ENCODE results near the gene TPRN.

The TPRN gene

DNA sequence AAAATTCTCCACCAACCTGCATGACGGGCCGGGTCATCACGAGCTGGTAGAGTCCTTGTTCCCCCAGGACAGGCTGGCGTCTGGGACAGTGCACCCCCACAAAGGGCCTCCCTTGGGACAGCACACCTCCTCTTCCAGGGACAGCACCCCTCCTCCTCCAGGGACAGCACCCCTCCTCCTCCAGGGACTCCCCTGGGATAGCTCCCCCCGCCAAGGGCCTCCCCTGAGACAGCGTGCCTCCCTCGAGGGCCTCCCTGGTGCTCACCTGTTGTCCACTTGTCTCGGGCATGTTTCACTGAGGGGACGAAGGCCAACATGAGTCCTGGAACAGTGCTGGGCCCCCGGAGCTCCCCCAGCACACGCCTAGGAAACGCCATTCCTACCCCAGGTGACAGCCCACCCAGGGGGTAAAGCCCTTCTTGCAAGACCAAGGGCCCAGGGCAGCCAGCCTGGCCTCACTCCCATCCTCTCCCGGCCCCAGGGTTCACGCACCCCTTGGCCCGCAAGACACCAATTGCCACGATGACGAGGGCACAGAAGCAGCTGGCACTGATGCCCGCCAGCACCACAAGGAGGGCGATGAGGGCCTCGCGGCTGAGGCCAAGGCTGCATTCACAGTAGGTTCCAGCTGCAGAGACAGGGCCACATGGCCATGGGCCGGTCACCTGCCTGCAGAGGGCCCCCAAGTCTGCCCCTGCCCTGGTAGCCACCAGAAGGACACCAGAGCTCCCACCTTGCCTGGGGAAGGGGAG lies 29.2 kb downstream of the TPRN start:
- Histone ChIP-seq H3K9me3 (ENCODE audit: control insufficient read depth in 1 of 2, low read length in 2 of 2) (no peaks in the 10 kb centered on the region), H3K27ac (ENCODE audit: low read length) (no peak overlapping the region), H3K4me3 (ENCODE audit: low read depth in 1 of 2, low read length in 2 of 2) (no peak overlapping the region), H3K36me3 (ENCODE audit: control insufficient read depth in 1 of 2, insufficient read depth in 2 of 2, low read length in 2 of 2) (no peaks in the 10 kb centered on the region), H3K4me1 (ENCODE audit: control insufficient read depth in 1 of 2, insufficient read depth in 2 of 2, low read length in 2 of 2) (peaks cover 0 to 29% of the 10 kb centered on the region in 2 donors), H3K27me3 (ENCODE audit: low read depth, low read length) (peaks cover 19% of the 10 kb centered on the region)

- Histone ChIP-seq H3K27ac (ENCODE audit: low read length) (no peak overlapping the region), H3K27me3 (ENCODE audit: low read depth, low read length) (peaks cover 23% of the 10 kb centered on the region), H3K36me3 (ENCODE audit: control insufficient read depth in 1 of 2, insufficient read depth in 2 of 2, low read length in 2 of 2) (no peaks in the 10 kb centered on the region), H3K9me3 (ENCODE audit: control insufficient read depth in 1 of 2, low read length in 2 of 2) (no peaks in the 10 kb centered on the region), H3K4me1 (ENCODE audit: control insufficient read depth in 1 of 2, insufficient read depth in 2 of 2, low read length in 2 of 2) (peaks cover 0 to 29% of the 10 kb centered on the region in 2 donors), H3K4me3 (ENCODE audit: low read depth in 1 of 2, low read length in 2 of 2) (no peak overlapping the region)
Measured at GRCh38 chr9:137170486-137171148, 29.9 kb downstream of the TPRN start.

- Histone ChIP-seq H3K9me3 (ENCODE audit: control insufficient read depth in 1 of 2, low read length in 2 of 2) (no peaks in the 10 kb centered on the region), H3K27ac (ENCODE audit: low read length) (no peak within 1 kb of the TSS), H3K36me3 (ENCODE audit: control insufficient read depth in 1 of 2, insufficient read depth in 2 of 2, low read length in 2 of 2) (no peaks in the 10 kb centered on the region), H3K4me1 (ENCODE audit: control insufficient read depth in 1 of 2, insufficient read depth in 2 of 2, low read length in 2 of 2) (peaks cover 0 to 29% of the 10 kb centered on the region in 2 donors), H3K27me3 (ENCODE audit: low read depth, low read length) (peaks cover 26% of the 10 kb centered on the region), H3K4me3 (ENCODE audit: low read depth in 1 of 2, low read length in 2 of 2) (peak within 1 kb of the TSS in 1 of 2 donors; percentile 66)
Measured at GRCh38 chr9:137169896-137170358, 30.6 kb downstream of the TPRN start, which contains the start of gene LRRC26. LRRC26 (minus strand) TSS chr9:137170051; CDS start chr9:137169943, 108 bp downstream.

- Histone ChIP-seq H3K27ac (ENCODE audit: low read length) (no peak overlapping the region), H3K27me3 (ENCODE audit: low read depth, low read length) (peaks cover 28% of the 10 kb centered on the region), H3K36me3 (ENCODE audit: control insufficient read depth in 1 of 2, insufficient read depth in 2 of 2, low read length in 2 of 2) (no peaks in the 10 kb centered on the region), H3K9me3 (ENCODE audit: control insufficient read depth in 1 of 2, low read length in 2 of 2) (no peaks in the 10 kb centered on the region), H3K4me1 (ENCODE audit: control insufficient read depth in 1 of 2, insufficient read depth in 2 of 2, low read length in 2 of 2) (peaks cover 0 to 29% of the 10 kb centered on the region in 2 donors), H3K4me3 (ENCODE audit: low read depth in 1 of 2, low read length in 2 of 2) (peak overlapping the region in 1 of 2 donors; percentile 66)
Measured at GRCh38 chr9:137168904-137169856, 31.4 kb downstream of the TPRN start.

- Histone ChIP-seq H3K36me3 (ENCODE audit: control insufficient read depth in 1 of 2, insufficient read depth in 2 of 2, low read length in 2 of 2) (no peaks in the 10 kb centered on the region), H3K4me1 (ENCODE audit: control insufficient read depth in 1 of 2, insufficient read depth in 2 of 2, low read length in 2 of 2) (peaks cover 0 to 31% of the 10 kb centered on the region in 2 donors), H3K9me3 (ENCODE audit: control insufficient read depth in 1 of 2, low read length in 2 of 2) (no peaks in the 10 kb centered on the region), H3K27ac (ENCODE audit: low read length) (no peak overlapping the region), H3K4me3 (ENCODE audit: low read depth in 1 of 2, low read length in 2 of 2) (peak overlapping the region in 1 of 2 donors; percentile 66), H3K27me3 (ENCODE audit: low read depth, low read length) (peaks cover 33% of the 10 kb centered on the region)
Measured at GRCh38 chr9:137168573-137168903, 32.0 kb downstream of the TPRN start.

DNA sequence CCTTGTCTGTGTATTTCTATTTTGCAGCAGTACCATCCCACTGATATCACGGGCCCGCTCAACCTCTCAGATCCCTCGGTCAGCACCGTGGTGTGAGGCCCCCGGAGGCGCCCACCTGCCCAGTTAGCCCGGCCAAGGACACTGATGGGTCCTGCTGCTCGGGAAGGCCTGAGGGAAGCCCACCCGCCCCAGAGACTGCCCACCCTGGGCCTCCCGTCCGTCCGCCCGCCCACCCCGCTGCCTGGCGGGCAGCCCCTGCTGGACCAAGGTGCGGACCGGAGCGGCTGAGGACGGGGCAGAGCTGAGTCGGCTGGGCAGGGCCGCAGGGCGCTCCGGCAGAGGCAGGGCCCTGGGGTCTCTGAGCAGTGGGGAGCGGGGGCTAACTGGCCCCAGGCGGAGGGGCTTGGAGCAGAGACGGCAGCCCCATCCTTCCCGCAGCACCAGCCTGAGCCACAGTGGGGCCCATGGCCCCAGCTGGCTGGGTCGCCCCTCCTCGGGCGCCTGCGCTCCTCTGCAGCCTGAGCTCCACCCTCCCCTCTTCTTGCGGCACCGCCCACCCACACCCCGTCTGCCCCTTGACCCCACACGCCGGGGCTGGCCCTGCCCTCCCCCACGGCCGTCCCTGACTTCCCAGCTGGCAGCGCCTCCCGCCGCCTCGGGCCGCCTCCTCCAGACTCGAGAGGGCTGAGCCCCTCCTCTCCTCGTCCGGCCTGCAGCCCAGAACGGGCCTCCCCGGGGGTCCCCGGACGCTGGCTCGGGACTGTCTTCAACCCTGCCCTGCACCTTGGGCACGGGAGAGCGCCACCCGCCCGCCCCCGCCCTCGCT lies 32.6 kb downstream of the TPRN start:
- no peaks in the 10 kb centered on the region for H3K36me3 ChIP-seq (ENCODE audit: control insufficient read depth in 1 of 2, insufficient read depth in 2 of 2, low read length in 2 of 2)
- H3K27ac ChIP-seq (ENCODE audit: low read length), result no peak overlapping the region
- H3K9me3 ChIP-seq (ENCODE audit: control insufficient read depth in 1 of 2, low read length in 2 of 2), result no peaks in the 10 kb centered on the region
- peaks cover 37% of the 10 kb centered on the region for H3K27me3 ChIP-seq (ENCODE audit: low read depth, low read length)
- peak overlapping the region in 1 of 2 donors; percentile 66 for H3K4me3 ChIP-seq (ENCODE audit: low read depth in 1 of 2, low read length in 2 of 2)
- peaks cover 0 to 37% of the 10 kb centered on the region in 2 donors for H3K4me1 ChIP-seq (ENCODE audit: control insufficient read depth in 1 of 2, insufficient read depth in 2 of 2, low read length in 2 of 2)

DNA sequence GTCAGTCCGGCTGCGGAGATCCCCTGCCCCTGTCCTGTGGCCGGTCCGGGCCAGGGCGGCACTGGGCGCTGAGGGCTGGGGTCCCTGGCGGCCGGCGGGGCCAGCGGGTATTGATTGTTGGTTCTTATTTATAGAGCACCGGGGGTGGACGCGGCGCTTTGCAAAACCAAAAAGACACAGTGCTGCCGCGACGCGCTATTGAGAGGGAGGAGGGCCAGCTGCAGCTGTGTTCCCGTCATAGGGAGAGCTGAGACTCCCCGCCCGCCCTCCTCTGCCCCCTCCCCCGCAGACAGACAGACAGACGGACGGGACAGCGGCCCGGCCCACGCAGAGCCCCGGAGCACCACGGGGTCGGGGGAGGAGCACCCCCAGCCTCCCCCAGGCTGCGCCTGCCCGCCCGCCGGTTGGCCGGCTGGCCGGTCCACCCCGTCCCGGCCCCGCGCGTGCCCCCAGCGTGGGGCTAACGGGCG lies 33.2 kb downstream of the TPRN start:
- no peak overlapping the region for H3K27ac ChIP-seq (ENCODE audit: low read length)
- no peaks in the 10 kb centered on the region for H3K9me3 ChIP-seq (ENCODE audit: control insufficient read depth in 1 of 2, low read length in 2 of 2)
- H3K27me3 ChIP-seq (ENCODE audit: low read depth, low read length), result peaks cover 43% of the 10 kb centered on the region
- no peaks in the 10 kb centered on the region for H3K36me3 ChIP-seq (ENCODE audit: control insufficient read depth in 1 of 2, insufficient read depth in 2 of 2, low read length in 2 of 2)
- no peak overlapping the region for H3K4me3 ChIP-seq (ENCODE audit: low read depth in 1 of 2, low read length in 2 of 2)
- peaks cover 0 to 44% of the 10 kb centered on the region in 2 donors for H3K4me1 ChIP-seq (ENCODE audit: control insufficient read depth in 1 of 2, insufficient read depth in 2 of 2, low read length in 2 of 2)

DNA sequence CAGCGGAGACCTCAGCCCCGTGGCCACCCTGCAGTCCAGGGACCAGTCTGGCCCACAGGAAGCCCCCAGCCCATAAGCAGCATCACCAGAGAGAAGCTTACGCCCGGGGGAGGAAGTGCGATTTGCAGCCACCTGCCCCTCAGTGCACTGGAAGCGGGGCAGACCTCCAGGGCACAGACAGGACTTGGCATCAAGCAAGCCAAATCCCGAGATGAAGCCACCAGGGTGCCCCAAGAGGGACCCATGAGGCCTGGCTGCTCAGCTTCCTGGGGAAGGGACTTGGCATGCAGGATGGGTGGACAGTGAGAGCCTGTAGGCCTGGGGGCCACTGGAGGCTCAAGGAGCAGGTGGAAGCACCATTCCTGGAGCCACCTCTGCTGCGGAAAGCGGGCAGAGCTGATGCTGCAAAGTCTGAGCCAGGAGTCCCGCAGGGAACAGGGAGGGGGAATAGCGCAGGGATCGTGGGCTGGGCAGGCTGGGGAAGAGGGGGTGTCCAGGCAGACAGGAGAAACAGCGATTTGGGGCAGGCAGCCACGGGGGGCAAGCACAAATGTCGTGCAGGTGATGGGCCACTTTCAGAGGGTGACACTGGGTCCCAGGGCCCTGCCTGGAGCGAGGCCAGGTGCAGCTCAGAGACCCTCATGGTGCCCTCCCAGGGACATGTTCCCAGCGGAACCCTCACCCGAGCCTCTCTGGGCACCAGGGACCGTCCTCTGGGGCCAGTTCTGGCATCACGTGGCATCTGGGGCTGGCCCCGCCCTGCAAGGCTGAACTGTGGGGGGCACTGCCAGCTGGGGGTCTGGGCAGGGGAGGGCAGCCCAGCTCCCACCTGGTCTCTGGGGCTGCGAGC lies 33.9 kb downstream of the TPRN start:
- no peaks in the 10 kb centered on the region for H3K36me3 ChIP-seq (ENCODE audit: control insufficient read depth in 1 of 2, insufficient read depth in 2 of 2, low read length in 2 of 2)
- H3K4me3 ChIP-seq (ENCODE audit: low read depth in 1 of 2, low read length in 2 of 2), result no peak overlapping the region
- peaks cover 0 to 51% of the 10 kb centered on the region in 2 donors for H3K4me1 ChIP-seq (ENCODE audit: control insufficient read depth in 1 of 2, insufficient read depth in 2 of 2, low read length in 2 of 2)
- H3K27ac ChIP-seq (ENCODE audit: low read length), result no peak overlapping the region
- peaks cover 43% of the 10 kb centered on the region for H3K27me3 ChIP-seq (ENCODE audit: low read depth, low read length)
- no peaks in the 10 kb centered on the region for H3K9me3 ChIP-seq (ENCODE audit: control insufficient read depth in 1 of 2, low read length in 2 of 2)

- Histone ChIP-seq H3K36me3 (ENCODE audit: control insufficient read depth in 1 of 2, insufficient read depth in 2 of 2, low read length in 2 of 2) (no peaks in the 10 kb centered on the region), H3K27ac (ENCODE audit: low read length) (no peak overlapping the region), H3K4me1 (ENCODE audit: control insufficient read depth in 1 of 2, insufficient read depth in 2 of 2, low read length in 2 of 2) (peaks cover 0 to 55% of the 10 kb centered on the region in 2 donors), H3K9me3 (ENCODE audit: control insufficient read depth in 1 of 2, low read length in 2 of 2) (no peaks in the 10 kb centered on the region), H3K27me3 (ENCODE audit: low read depth, low read length) (peaks cover 36% of the 10 kb centered on the region), H3K4me3 (ENCODE audit: low read depth in 1 of 2, low read length in 2 of 2) (no peak overlapping the region)
Measured at GRCh38 chr9:137165250-137165836, 35.2 kb downstream of the TPRN start.

Data from muscle layer of duodenum (tissue), 2 donors.